Breast epithelium (tissue), 3 donors: ENCODE measurements around the gene DNAJC16.

Experiments
- CTCF ChIP-seq, 3 donors: fragments of 450-650 bp; IDR thresholded peaks; one replicate each; pipeline ENCODE4 v1.5.1; 2016 to 2017; ENCODE audit warnings: antibody characterized with exemption in 3 of 3, mild to moderate bottlenecking in 3 of 3, moderate library complexity in 3 of 3
- POLR2AphosphoS5 ChIP-seq, 3 donors: sonication (generic); formaldehyde crosslinking; IDR thresholded peaks; one replicate each; pipeline ENCODE4 v1.6.1; 2017; ENCODE audit warnings: antibody characterized with exemption in 3 of 3

DNA sequence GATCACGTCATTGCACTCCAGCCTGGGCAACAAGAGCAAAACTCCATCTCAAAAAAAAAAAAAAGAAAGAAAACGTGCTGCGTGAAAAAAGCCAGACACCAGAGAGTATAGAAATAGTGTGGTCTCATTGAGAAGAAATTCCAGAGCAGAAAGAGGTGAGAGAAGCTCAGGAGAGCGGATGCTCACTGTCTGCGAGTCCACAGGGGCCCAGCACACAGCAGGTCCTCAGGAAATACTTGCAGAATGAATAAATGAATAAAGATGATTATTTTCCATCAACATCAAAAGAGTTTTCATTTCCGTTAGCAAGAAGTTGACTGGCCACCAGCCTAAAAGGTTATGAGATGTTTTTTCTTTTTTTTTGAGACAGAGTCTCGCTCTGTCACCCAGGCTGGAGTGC, 17.1 kb upstream of the DNAJC16 start:
- TF ChIP-seq CTCF (IDR thresholded peaks at IDR 0.05) (no peak), POLR2AphosphoS5 (IDR thresholded peaks at IDR 0.05) (no peak)
